Endothelial cell of umbilical vein (primary cell): ENCODE results near the gene CDKN2D. TPM values are rescaled to one million over a fixed set of nuclear protein-coding genes. Genes with fewer than 3 reads are reported as not detected.

ENCODE experiments used
- BruUV-seq: library from RNA; stranded (reverse); fragments of 400-500 nt; replicated peaks from 2 replicates; lab custom pipeline; 2021; lab: Mats Ljungman, UMichigan
- CTCF ChIA-PET: fragments of 300-600, 350-600 bp; sonication (Branson Sonifier 250); formaldehyde crosslinking; loops from one replicate; lab custom pipeline; 2021; ENCODE audit warnings: antibody characterized with exemption, inconsistent platforms; lab: Charles Lee
- POLR2A ChIA-PET: fragments of 300-600, 350-600 bp; sonication (Branson Sonifier 250); formaldehyde crosslinking; loops from one replicate; lab custom pipeline; 2021; ENCODE audit warnings: antibody characterized with exemption, inconsistent platforms; lab: Charles Lee
- DNase-seq: peaks from one replicate; pipeline ENCODE4 v3.0.0-alpha.2; 2011; ENCODE audit warnings: low read depth, low spot score
- FAIRE-seq: peaks from 2 replicates; lab custom pipeline; 2011; peaks lifted over from hg19 to GRCh38; lab: Jason Lieb, UNC
- H2AFZ ChIP-seq: 2 replicates; pipeline ENCODE4 v1.6.0; 2012; ENCODE audit warnings: low read depth, low read length, control low read depth, inconsistent platforms
- H3K27ac ChIP-seq: 2 replicates; pipeline ENCODE4 v1.5.1; 2011; ENCODE audit warnings: low read depth, mild to moderate bottlenecking, control low read depth, low read length, moderate library complexity; ENCODE audit not compliant: insufficient read depth
- H3K27me3 ChIP-seq, 2 experiments: 2 replicates each; pipeline versions ENCODE4 v1.6.0 to v1.6.1; 2011; ENCODE audit warnings: low read length in 2 of 2, mixed read lengths in 1 of 2; ENCODE audit not compliant: control insufficient read depth in 2 of 2, insufficient read depth in 2 of 2
- H3K36me3 ChIP-seq, 2 experiments: 2 replicates in 1 of 2; 3 replicates in 1 of 2; pipeline ENCODE4 v1.5.1; 2011; ENCODE audit warnings: low read length in 2 of 2, mild to moderate bottlenecking in 1 of 2, moderate library complexity in 1 of 2; ENCODE audit not compliant: control insufficient read depth in 2 of 2, insufficient read depth in 2 of 2; ENCODE audit errors: extremely low read depth in 1 of 2
- H3K4me1 ChIP-seq: 3 replicates; pipeline ENCODE4 v1.5.1; 2011; ENCODE audit warnings: mild to moderate bottlenecking, low read length; ENCODE audit not compliant: control insufficient read depth, insufficient read depth; ENCODE audit errors: extremely low read depth
- H3K4me2 ChIP-seq: 2 replicates; pipeline ENCODE4 v1.6.1; 2011; ENCODE audit warnings: low read length, control low read depth, mixed read lengths; ENCODE audit not compliant: insufficient read depth
- H3K4me3 ChIP-seq, 3 experiments: fragments of 200-600 bp in 1 of 3; sonication (generic), shearing (Covaris generic) in 1 of 3; replicated peaks in 1 of 3; 2 replicates each; pipeline ENCODE4 v1.5.1; 2011 to 2016; ENCODE audit warnings: control low read depth in 3 of 3, low read length in 3 of 3, mild to moderate bottlenecking in 2 of 3, inconsistent platforms in 1 of 3, low read depth in 1 of 3, moderate library complexity in 1 of 3; ENCODE audit not compliant: insufficient read depth in 1 of 3
- H3K79me2 ChIP-seq: 2 replicates; pipeline ENCODE4 v1.6.0; 2012; ENCODE audit warnings: low read length, inconsistent platforms; ENCODE audit not compliant: control insufficient read depth, insufficient read depth
- H3K9ac ChIP-seq: replicated peaks from 2 replicates; pipeline ENCODE3; 2011; ENCODE audit warnings: low read length, control low read depth; ENCODE audit not compliant: insufficient read depth; ENCODE audit errors: extremely low read depth
- H3K9me1 ChIP-seq: replicated peaks from 3 replicates; pipeline ENCODE4 v1.6.0; 2011; ENCODE audit warnings: mild to moderate bottlenecking, low read length; ENCODE audit not compliant: control insufficient read depth, insufficient read depth; ENCODE audit errors: extremely low read depth
- H3K9me3 ChIP-seq: replicated peaks from 2 replicates; pipeline ENCODE4 v1.5.1; 2012; ENCODE audit warnings: low read length, inconsistent platforms; ENCODE audit not compliant: control insufficient read depth, insufficient read depth
- H4K20me1 ChIP-seq: replicated peaks from 2 replicates; pipeline ENCODE3; 2011; ENCODE audit warnings: mild to moderate bottlenecking, low read length; ENCODE audit not compliant: control insufficient read depth, insufficient read depth; ENCODE audit errors: extremely low read depth
- EZH2 ChIP-seq: IDR thresholded peaks from 2 replicates; pipeline ENCODE4 v1.6.1; 2012; ENCODE audit warnings: borderline replicate concordance, low read depth, mild to moderate bottlenecking, moderate library complexity, low read length, inconsistent platforms; ENCODE audit not compliant: severe bottlenecking
- FOS ChIP-seq: IDR thresholded peaks from 2 replicates; pipeline ENCODE4 v1.6.1; 2011; ENCODE audit warnings: mild to moderate bottlenecking, low read length, moderate library complexity, borderline replicate concordance; ENCODE audit not compliant: insufficient read depth
- GATA2 ChIP-seq: IDR thresholded peaks from 2 replicates; pipeline ENCODE4 v1.7.0; 2011; ENCODE audit warnings: low read depth, mild to moderate bottlenecking, moderate library complexity, mixed read lengths, low read length; ENCODE audit not compliant: insufficient read length, insufficient read depth
- JUN ChIP-seq: IDR thresholded peaks from 2 replicates; pipeline ENCODE4 v1.6.1; 2011; ENCODE audit warnings: borderline replicate concordance, low read depth; ENCODE audit not compliant: insufficient read length, insufficient read depth
- MYC ChIP-seq: IDR thresholded peaks from one replicate; pipeline ENCODE4 v1.6.1; 2011; ENCODE audit warnings: mild to moderate bottlenecking, low read depth, low read length
- POLR2A ChIP-seq: IDR thresholded peaks from 2 replicates; pipeline ENCODE4 v1.6.1; 2012; ENCODE audit warnings: low read depth, mild to moderate bottlenecking, control low read depth, low read length
- POLR2AphosphoS5 ChIP-seq: IDR thresholded peaks from 2 replicates; pipeline ENCODE4 v1.6.1; 2012; ENCODE audit warnings: low read depth, mild to moderate bottlenecking, control low read depth, low read length, moderate library complexity; ENCODE audit not compliant: insufficient read depth
- dilution Hi-C: fragments of 300-500 bp; cut with MboI; formaldehyde crosslinking; loops from one replicate; pipeline ENCODE4 v1.15.0; 2019; ENCODE audit warnings: low sequenced_read_pairs; ENCODE audit not compliant: extremely low pct_ligation_motif_present
- intact Hi-C: fragments of 100-400 bp; cut with micrococcal nuclease; formaldehyde crosslinking; loops from one replicate; pipeline ENCODE4 v1.10.0; 2022
- polyA plus RNA-seq, 4 experiments: library from polyadenylated mRNA; depleted of rRNA in 3 of 4; stranded (reverse) in 3 of 4; unstranded in 1 of 4; fragments of >200 nt; gene quantifications; 2 replicates each; pipeline versions ENCODE4 v1.2.1 to v1.2.3, GENCODE V29; 2011 to 2012; ENCODE audit warnings: missing spikeins in 1 of 4
- total RNA-seq: library from RNA; stranded (reverse); gene quantifications from 2 replicates; pipeline ENCODE4 v1.2.3, GENCODE V29; 2021
- TF ChIP-seq, protein P1 (sequence below), 2 donors: IDR thresholded peaks; 1 replicate in 1 of 2; 2 replicates in 1 of 2; pipeline ENCODE4 v1.5.1; 2011; ENCODE audit warnings: low read length in 2 of 2, mild to moderate bottlenecking in 2 of 2, moderate library complexity in 2 of 2, control low read depth in 1 of 2, inconsistent platforms in 1 of 2, low read depth in 1 of 2; ENCODE audit not compliant: insufficient read depth in 1 of 2; ENCODE audit errors: extremely low read depth in 1 of 2
- TF ChIP-seq, protein P2 (sequence below): IDR thresholded peaks from 2 replicates; pipeline ENCODE4 v1.6.1; 2011; ENCODE audit not compliant: insufficient read depth, insufficient read length

CDKN2D gene
- total and polyA plus RNA-seq, 2 donors (not counting 3 experiments of a cell fraction or from before 2014, with no cell fraction given) = 5.9 to 9.8 TPM

DNA sequence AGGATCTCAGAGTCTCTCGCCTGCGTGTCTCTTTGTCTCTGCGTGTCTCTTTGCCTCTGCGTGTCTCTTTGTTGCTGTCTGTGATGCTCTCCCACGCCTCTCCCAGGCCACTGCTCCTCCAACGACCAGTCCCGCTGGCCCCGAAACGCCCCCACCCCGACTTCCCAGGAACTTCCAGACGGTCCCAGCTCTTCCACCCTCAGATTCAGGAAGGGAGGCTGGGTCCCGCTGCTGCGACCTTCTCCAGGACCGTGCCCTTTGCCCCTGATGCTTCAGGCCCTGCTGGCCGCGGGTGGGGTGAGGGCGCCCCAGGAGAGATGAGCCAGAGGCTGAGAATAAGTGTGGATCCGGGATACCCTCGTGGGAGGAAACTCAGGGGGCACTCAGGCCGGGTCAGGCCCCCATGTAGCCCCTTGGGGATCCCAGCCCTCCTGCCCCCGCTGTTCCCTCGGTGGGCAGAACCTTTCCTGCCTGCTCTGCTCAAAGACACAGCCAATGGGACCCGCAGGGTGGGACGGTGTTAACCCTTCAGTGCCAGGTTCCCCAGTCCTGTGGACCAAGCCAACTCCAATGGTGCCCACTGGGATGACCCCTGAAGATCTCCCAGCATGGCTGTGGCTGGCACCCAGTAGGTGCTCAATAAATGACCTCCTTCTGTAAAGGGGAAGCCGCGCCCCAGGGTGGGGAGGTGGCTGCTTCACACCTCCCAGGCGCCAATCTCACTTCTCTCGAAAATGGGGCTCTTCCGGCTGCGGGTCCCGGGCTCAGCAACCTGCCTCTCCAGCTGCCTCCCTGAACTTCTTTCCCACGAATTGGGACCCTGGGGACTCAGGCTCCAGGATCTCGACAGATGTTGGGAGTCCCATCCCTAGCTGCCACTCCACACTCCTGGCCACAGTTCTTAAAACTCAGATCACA lies 50.1 kb downstream of the CDKN2D start:
- TF ChIP-seq, protein P1, sequence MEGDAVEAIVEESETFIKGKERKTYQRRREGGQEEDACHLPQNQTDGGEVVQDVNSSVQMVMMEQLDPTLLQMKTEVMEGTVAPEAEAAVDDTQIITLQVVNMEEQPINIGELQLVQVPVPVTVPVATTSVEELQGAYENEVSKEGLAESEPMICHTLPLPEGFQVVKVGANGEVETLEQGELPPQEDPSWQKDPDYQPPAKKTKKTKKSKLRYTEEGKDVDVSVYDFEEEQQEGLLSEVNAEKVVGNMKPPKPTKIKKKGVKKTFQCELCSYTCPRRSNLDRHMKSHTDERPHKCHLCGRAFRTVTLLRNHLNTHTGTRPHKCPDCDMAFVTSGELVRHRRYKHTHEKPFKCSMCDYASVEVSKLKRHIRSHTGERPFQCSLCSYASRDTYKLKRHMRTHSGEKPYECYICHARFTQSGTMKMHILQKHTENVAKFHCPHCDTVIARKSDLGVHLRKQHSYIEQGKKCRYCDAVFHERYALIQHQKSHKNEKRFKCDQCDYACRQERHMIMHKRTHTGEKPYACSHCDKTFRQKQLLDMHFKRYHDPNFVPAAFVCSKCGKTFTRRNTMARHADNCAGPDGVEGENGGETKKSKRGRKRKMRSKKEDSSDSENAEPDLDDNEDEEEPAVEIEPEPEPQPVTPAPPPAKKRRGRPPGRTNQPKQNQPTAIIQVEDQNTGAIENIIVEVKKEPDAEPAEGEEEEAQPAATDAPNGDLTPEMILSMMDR (IDR thresholded peaks at IDR 0.05; ENCODE audit: extremely low read depth in 1 of 2, insufficient read depth in 1 of 2, low read depth in 1 of 2, low read length in 2 of 2) = no peak
- TF ChIP-seq, protein P2, sequence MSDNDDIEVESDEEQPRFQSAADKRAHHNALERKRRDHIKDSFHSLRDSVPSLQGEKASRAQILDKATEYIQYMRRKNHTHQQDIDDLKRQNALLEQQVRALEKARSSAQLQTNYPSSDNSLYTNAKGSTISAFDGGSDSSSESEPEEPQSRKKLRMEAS = no peak
- TF ChIP-seq EZH2 (no peak), FOS (no peak), JUN (no peak), POLR2AphosphoS5 (no peak), GATA2 (no peak), MYC (no peak), POLR2A (no peak)
- Histone ChIP-seq H3K79me2 (no peaks in the 10 kb centered on the region), H3K4me3 (no peak overlapping the region), H3K27me3 (peaks cover 44 to 56% of the 10 kb centered on the region in 2 experiments), H3K4me2 (peak overlapping the region; percentile 8), H3K9me1 (no peaks in the 10 kb centered on the region), H3K9me3 (no peaks in the 10 kb centered on the region), H3K27ac (no peak overlapping the region), H3K36me3 (no peaks in the 10 kb centered on the region), H4K20me1 (no peaks in the 10 kb centered on the region), H3K9ac (no peak overlapping the region), H2AFZ (no peak overlapping the region), H3K4me1 (peaks cover 2% of the 10 kb centered on the region)
- intact Hi-C loops = no loop called here
- FAIRE-seq (no peak), DNase-seq (no peak)
- dilution Hi-C loops = no loop called here
- POLR2A ChIA-PET = interaction anchor here (0.6 kb wide), 1 partner anchor 139 kb away, joined by 3 read pairs; no protein-coding TSS in a partner anchor
- BruUV-seq = no TSS peak
- CTCF ChIA-PET = interaction anchor here (1.0 to 2.2 kb wide), 4 partner anchors 13 to 181 kb away, joined by 4 to 12 read pairs (median 5); no protein-coding TSS in a partner anchor
